GM19372 (cell line): Measurements from ENCODE around the gene AUTS2.

Source experiments
- ATAC-seq: cut with Tn5 transposase; IDR thresholded peaks from one replicate; pipeline ENCODE4 v1.9.1; 2021; ENCODE audit warnings: mild to moderate bottlenecking, low read depth, moderate library complexity; ENCODE audit not compliant: unreplicated experiment

The AUTS2 gene

DNA sequence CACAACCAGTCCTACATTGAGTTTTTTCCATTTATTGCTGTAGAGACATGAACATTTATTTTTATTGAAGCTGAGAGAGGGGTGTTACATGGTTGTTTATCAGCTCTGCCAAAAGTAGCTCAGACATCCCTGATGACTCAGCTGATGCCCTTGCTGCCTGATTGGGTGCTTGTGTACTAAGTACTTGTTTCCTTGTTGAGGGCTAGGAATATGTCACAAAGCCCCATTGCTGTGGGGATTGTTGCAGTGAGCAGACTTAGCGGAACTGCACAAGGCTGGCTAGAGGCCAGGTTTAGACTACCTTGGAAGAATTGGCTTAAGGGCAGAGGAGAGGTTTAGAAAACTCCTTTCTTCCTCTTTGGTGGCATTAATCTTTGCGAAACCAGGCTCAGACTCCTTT is 110.6 kb downstream of the AUTS2 start:
- no peak for ATAC-seq

DNA sequence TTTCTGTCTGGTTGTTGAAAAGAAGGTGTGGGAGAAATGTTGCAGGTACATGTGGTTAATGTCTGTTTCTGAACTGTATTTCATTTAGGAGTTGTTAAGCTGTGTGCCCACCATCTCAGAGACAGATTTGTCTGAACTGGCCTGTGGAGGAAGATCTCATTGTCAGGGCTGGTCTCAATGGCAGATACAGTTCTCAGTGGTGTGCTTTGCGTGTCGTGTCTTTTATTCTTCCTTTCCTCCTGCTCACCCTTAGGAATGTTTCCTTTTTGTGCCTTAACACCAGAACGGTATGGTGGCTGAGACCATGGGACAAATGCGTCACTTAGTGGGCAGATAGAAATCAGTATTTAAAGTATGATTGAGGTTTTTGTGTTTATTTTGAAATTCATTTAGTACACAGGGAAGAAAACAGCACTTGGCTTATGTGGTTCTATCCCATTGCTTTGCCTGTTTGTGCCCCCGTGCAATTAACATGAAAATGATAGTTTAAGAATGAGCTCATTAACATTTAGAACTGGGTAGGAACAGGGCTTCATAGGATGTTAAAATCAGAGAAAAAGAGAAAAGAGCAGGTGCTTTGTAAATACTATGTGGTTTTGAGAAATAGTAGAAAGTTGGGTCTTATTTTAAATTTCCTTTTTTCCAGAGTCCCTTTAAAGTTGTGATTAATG is 112.6 kb downstream of the AUTS2 start:
- no peak for ATAC-seq

DNA sequence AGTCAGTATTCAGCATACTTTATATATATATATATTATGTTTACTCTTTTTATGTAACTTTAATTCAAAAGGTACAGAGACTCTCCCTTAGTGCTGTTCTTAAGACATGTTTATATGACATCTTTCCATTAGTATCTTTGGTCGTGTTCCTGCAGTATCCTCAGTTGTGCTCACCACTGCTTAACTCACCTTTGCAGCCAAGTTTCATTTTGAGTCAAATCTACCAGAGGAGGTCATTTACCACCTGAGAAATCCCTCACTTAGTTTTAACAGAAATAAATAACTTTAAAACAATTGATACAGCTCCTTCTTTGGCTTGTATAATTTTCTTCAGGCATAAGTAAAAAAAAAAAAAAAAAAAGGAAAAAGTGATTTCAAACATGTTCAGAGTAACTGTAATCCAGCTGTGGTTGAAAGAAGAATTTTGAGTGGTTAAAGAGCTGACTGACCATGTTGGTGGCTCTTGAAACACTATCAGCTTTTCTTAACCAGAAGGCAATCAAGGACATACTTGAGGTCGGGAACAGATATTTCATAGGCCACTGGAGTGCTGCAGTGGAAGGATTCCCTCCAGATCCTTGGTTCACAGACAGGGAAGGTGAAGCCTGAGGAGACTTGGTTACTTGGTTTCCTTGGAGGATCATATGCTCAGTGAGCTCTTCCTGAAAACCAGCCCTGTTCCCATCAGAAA is 116.8 kb downstream of the AUTS2 start:
- ATAC-seq, result no peak

DNA sequence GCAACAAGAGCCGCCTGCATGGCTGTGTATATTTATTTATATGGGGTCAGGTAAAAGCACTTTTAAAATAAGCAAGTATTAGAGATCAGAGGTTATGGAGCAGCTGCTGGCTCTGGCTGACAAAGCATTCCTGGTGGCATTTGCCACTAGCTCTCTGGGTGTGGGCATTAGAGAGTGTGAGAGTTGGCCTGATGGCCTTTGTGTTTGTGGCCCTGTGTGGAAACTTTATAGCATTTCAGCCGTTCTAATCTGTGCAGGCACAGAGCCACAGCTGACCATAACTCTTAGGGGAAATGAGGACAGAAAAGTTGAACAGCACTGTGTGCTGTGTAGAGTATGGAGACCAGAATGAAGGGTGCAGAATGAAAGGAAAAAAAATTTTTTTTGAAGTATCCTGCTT is 118.9 kb downstream of the AUTS2 start:
- ATAC-seq, result no peak

DNA sequence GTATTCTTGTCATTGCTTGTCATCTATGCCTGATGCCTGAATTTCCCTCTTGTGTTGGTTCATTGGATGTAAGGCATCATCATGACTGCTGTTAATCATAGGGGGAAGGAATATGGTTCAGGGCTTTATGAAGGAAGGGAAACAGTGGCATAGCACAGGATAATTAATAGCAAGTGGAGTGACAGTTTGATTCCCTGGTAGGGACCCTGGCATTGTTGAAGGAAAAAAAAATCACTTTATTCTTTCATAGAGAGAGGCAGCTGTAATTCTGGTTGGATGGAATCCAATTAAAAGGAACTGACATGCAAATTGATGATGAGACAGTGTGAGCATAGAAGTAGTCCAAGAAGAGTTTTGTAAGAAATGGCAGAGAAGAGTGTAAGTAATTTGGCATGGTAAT is 121.4 kb downstream of the AUTS2 start:
- no peak for ATAC-seq

DNA sequence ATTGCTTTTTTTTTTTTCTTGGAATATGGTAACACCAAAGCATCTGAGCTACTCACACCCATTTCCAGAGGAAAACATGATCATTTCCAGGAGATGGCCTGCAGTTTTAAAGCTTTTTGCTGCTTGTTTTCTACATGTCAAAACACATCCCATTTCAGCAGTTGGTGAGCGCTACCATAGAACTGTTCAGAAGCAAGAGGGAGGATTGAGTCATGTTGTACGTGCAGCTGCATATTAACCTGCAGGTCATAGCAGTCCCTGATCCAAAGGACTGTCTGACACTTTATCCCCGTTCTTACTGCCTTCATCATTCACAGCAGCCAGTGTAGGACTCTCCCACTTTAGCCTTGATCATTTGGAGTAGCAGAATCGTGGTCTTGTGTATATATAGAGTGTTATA is 124.6 kb downstream of the AUTS2 start:
- ATAC-seq, result no peak

DNA sequence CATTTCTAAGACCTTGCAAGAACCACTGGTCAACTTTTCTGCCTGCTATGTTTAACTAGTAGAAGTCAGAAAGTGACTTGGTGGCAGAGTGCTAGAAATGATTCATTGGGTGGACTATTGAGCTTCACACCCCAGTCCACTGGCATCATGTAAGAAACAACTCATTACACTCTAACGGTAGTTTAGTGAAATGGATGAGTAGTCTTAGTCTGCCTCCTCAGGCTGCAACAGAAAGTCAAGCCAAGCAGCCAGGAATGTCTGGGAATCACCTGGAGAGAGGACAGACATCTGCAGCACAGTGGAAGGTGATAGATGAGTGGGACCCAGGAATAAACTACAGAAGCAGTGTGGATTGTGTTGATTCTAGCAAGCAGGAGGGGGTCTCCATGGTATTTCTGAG is 125.4 kb downstream of the AUTS2 start:
- no peak for ATAC-seq

DNA sequence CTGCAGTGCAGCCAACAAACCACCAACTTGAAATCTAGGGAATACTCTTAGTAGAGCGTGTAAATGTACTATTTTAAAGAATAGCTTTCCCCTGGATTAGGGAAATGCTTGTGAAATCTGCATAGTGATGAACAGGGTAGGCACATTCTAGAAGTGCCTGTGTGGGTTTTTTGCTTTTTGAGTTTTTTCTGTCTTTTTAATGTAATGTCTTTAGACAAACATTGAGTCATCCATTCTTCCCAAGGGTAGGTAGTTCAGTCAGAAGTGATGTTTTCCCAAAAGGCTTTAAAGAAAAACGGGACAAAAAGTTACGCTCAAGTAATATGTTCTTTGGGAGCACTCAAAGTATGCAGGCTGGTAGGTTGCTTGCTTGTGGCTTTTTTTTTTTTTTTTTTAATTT is 130.0 kb downstream of the AUTS2 start:
- ATAC-seq, result no peak

DNA sequence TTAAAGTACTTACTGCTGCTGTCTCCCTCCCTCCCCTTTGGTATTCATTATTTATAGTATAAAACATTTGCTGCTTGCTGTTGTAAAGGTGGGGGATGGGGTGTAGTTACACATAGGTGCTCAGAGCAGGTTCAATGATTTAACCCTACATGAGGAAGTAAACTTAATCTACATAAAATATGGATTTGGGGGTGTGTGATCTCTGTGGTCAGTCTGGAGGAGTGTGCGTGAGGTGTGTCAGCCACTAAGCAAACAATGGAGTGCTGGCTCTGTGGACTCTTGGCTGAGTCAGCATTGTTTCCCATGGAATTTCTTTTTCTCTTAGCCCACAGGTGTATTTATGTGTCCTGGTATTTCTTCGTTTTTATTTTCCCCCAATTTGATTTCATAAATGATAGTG is 133.9 kb downstream of the AUTS2 start:
- ATAC-seq, result no peak

DNA sequence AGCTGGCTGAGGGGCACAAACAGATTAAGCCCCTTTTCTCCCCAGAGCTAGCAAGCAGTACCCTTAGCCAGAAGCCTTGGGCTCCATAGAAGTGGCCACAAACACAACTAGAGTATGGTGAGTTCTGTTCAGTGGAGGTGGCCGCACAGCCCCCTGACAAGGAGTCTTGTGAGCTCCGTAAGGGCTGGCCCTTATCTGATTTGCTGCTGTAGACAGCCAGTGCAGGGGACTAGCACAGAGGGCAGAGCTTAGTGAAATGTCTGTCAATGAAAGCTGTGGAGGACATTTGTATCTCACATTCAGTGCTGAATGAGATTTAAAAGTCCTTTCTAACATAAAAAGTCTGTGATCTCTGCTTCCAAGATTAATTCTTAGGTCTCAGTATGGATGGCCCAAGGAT is 137.3 kb downstream of the AUTS2 start:
- ATAC-seq, result no peak

DNA sequence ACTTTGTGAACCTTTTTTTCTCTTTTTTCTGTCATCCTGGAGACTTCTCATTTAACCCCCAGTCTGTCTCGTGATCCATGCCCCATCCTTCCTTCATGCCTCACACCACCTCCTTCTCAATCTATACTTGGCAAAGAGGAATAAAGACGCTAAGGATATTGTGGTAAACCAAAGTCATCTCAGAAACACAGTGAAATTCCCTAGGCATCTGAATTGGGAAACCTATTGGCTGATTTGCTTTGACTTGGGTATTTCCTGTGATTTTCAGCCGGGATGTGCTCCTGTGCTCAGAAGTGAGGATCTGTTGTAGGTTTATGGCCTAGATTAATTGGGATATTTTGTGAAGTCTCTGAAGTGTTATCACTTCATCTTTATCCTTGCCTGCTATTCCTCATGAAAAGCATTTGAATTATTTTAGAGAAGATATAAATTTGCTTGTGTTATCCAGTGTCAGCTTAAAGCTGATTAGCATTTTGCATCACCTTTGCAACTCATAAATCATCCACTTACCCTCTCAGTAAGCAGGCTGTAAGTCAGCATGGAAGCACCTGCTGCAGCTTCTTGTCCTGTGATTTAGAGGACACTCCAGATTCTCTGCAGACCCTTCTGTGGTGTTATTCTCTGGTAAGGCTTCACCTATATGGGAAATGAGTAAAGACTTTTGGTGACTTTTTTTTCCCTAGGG is 138.0 kb downstream of the AUTS2 start:
- ATAC-seq, result no peak

DNA sequence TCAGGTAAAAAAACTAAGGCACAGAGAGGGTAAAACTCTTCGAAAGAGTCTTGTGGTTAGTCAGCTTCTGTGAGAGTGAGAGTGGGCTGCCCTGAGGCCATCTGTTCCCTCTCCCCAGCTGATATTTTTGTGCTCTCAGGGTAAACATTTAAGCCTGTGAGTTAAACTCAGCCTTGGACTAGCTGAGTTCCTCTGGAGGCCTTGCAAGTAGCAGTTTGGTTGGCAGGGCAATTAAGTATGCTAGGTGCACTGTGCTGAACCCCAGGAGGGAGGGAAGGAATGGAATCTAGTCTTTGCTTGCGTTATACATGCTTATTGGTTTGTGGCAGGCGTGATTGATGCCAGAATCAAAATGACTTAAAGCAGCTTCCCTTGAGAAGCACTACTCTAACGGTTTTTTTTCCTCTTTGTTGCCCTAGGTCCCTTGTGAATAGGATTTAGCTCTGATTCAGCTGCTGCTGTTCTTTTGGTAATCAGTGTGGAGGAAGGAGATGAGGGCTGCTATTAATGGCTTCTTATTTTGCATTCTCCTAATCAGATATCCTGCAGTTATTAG is 140.2 kb downstream of the AUTS2 start:
- peak; percentile 47 for ATAC-seq

DNA sequence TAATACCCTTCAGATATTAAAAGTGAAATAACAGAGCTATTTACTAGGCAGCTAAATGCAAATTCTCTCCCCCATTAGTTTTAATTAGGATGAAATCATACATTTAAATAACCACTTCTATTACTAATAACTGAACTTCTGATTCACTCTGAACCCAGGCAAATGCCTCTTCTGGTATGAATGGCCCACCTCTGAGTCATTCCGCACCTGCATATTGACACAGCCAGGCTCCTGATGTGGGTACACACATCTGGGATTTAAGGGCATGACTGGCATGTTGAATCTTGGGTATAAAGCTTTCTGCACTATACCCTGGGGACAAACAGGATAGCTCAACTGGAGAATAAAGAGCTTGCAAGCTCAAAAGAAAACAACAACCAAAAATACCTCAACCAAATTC is 140.9 kb downstream of the AUTS2 start:
- ATAC-seq, result peak; percentile 41

DNA sequence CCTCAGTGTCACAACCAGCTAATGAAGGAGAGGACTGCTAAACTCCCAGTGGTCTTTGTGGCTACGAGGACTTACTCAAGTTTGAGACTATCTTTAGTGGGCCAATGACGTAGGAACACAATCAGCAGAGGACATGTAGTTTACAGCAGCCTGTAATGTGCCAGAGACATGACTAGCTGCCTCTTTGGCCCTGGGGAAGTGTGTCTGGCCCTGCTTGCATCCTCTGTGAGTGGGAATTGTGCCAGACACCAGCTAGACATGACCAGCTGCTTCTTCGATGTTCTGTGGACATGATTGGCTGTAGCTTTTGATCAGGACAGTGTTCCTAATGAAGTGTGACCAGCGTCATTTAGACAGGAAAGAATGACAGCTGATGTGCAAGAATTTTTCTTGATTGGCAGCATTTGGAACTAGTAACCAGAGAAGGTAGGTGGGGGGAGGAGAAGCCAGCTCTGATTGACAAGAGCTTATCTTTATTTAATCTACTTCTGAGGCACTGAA is 141.7 kb downstream of the AUTS2 start:
- ATAC-seq, result peak; percentile 32

DNA sequence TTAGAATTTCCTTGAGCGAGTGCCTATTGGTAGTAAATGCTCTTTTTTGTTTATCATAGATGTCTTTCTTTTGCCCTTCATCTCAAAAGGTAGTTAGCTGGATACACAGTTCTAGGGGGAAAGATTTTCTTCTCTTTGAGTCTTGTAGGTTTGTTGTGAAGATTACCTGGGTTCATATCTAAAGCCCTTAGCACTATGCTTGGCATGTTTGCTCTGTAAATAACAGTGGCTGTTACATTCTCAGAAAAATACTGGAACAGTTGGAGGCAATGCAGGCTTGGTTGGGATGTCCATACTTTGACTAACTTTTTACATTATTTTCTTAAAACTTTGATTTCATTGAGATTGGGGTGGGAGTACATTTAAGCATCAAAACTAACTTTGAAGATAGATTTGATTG is 144.0 kb downstream of the AUTS2 start:
- ATAC-seq, result no peak

DNA sequence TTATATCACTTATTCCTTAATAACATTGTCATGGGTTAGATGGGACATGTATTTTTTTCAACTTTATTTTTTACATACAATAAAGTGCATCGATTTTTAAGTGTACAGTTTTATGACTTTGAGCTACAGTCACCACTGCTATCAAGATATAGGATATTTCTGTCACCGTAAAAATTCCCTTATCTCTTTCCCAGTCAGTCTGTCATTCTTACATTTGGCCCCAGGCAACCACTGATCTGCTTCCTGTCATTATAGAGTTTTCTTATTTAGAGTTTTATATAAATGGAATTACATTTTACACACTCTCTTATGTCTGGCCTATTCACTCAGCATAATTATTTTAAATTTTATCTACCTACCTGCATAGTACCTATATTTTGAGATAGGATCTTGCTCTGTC is 145.2 kb downstream of the AUTS2 start:
- no peak for ATAC-seq

DNA sequence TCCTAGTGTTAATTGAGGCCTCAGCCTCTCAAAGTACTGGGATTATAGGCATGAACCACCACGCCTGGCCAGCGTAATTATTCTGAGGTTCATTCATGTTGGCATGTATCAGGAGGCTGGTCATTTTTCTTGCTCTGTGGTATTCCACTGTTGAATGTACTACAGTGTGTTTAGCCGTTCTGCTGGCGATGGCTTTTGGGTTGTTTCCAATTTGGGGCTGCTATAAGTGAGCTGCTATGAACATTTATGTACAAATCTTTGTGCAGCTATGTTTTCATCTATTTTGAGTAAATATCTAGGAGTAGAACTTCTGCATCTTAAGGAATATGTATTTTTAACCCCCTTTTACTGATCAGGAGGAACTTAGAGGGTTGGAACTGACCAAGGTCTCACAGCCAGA is 145.8 kb downstream of the AUTS2 start:
- no peak for ATAC-seq

DNA sequence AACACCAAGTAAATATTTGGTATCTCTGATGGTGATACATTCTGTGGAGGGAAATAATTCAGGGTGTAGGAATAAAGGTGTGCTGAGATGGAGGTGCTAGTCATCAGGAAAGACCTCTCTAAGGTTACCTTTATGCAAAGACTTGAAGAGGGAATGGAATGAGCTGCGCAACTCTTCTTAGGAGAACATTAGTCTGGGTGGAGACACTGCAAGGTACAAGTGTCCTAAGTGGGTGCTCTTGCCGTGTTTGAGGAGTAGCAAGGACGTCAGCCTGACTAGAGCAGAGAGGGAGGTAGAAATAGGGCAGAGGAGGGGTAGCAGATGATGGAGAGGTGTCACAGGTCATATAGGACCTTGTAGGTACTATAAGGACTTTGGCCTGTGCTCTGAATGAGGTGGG is 148.1 kb downstream of the AUTS2 start:
- ATAC-seq, result no peak

DNA sequence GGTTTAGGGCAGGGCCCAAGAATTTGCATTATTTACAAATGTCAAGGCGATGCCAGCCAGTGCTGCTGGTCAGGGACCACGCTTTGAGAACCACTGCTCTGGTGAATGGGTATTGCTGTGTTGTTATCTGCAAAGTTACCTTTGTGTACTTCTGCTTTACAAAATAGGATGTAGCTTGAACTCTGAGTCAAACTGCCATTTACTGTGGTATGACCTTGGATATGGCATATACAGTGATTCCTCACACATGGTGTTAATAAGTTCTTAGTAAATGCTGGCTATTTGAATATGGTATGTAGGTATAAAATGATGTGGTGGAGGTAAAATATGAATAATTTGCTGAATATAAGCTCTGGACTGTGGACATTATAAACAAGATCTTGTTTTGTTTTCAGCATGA is 148.9 kb downstream of the AUTS2 start:
- no peak for ATAC-seq

DNA sequence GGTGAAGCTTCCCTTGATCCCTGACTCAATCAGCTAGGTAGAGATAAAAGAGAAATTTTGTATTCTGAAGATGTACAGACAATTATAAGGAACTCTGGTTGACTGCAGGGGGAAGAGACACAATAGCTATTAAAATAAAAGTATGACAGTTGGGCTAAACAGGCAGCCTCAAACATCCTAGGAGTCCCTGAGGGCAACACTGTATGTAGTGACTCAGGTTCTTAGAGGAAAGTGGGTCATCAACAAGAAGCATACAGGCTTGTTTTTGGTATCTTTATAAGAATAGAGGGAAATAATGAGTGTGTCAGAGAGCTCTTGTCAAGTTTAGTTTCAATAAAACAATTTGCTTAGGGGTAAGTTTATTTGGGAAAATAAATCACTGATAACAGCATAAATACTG is 150.3 kb downstream of the AUTS2 start:
- ATAC-seq, result no peak

DNA sequence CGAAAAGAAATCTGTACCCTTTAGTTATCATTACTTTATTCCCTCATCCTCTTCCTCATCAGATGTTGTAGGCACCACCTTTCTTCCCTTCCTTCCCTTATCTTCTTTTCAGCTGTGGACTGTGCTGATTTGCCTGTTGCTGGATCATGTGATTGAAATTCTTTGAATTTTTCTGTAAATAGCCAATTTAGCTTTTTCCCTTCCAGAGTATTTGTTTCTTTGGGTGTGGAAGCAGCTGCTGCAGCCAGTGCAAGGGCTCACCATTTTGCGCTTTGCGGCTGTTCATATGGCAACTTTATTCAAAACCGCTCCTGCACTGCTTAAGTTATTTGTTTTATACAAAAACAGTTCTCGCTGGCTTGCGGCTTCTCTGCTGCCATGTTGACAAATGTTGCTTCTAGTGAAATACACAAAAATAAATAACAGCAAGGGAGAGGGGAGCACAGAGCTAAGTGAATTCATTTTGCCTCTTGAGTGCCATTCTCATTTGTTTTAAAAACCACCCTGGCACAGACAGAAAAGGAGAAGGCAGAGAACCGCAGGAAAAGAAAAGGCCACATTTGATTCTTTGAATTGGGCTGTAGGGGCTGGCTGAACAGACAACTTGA is 151.2 kb downstream of the AUTS2 start:
- no peak for ATAC-seq
